Fibroblast of peridontal ligament (primary cell): ENCODE data around the gene ATP6V0E1.

Experiments
- DNase-seq: peaks from one replicate; pipeline ENCODE4 v3.0.0-alpha.2; 2010; ENCODE audit errors: extremely low read depth

Gene ATP6V0E1

GRCh38 chr5:172956936-172957335 lies 26.6 kb upstream of the ATP6V0E1 start:
- peak; percentile 46 for DNase-seq

- no peak for DNase-seq
Observed at GRCh38 chr5:172957458-172957857, 26.1 kb upstream of the ATP6V0E1 start.

- peak; percentile 58 for DNase-seq
Observed at GRCh38 chr5:172958331-172959046, 25.1 kb upstream of the ATP6V0E1 start.

- DNase-seq: no peak
Observed at GRCh38 chr5:172959824-172960799, 23.5 kb upstream of the ATP6V0E1 start.

- DNase-seq: no peak
Observed at GRCh38 chr5:172969921-172970320, 13.7 kb upstream of the ATP6V0E1 start.

- DNase-seq: no peak
Observed at GRCh38 chr5:172971482-172971881, 12.1 kb upstream of the ATP6V0E1 start.

- DNase-seq: no peak
Observed at GRCh38 chr5:172972552-172972951, 11.0 kb upstream of the ATP6V0E1 start.

GRCh38 chr5:172973127-172973916 lies 10.2 kb upstream of the ATP6V0E1 start:
- DNase-seq: peak; percentile 76

- DNase-seq: peak; percentile 60
Observed at GRCh38 chr5:172973931-172974330, 9.6 kb upstream of the ATP6V0E1 start.

GRCh38 chr5:172975289-172975688 lies 8.3 kb upstream of the ATP6V0E1 start:
- no peak for DNase-seq

- peak; percentile 30 for DNase-seq
Observed at GRCh38 chr5:172979778-172980177, 3.8 kb upstream of the ATP6V0E1 start.

- no peak for DNase-seq
Observed at GRCh38 chr5:172981931-172982330, 1.6 kb upstream of the ATP6V0E1 start.

- DNase-seq: peak; percentile 92
Observed at GRCh38 chr5:172984244-172984953, 828 bp downstream of the ATP6V0E1 start.

- no peak for DNase-seq
Observed at GRCh38 chr5:172985596-172985995, 2.0 kb downstream of the ATP6V0E1 start.

GRCh38 chr5:172988276-172988675 lies 4.7 kb downstream of the ATP6V0E1 start:
- no peak for DNase-seq

- DNase-seq: no peak
Observed at GRCh38 chr5:172990776-172991175, 7.2 kb downstream of the ATP6V0E1 start.

- DNase-seq: no peak
Observed at GRCh38 chr5:172994405-172994804, 10.8 kb downstream of the ATP6V0E1 start.

GRCh38 chr5:172999372-172999973 lies 15.9 kb downstream of the ATP6V0E1 start:
- DNase-seq: no peak

- no peak for DNase-seq
Observed at GRCh38 chr5:172999974-173000373, 16.4 kb downstream of the ATP6V0E1 start.

- DNase-seq: no peak
Observed at GRCh38 chr5:173001229-173001841, 17.8 kb downstream of the ATP6V0E1 start.
